ENCODE data around the gene DNAJC15.
"Not testable (repeated sequence)": the region's sequence is repeated elsewhere in the genome, so short reads cannot be mapped to it uniquely, and the experiment has no call there.

Gene DNAJC15

GRCh38 chr13:43046259-43046658 is 22.9 kb downstream of the DNAJC15 start:
- DNase-seq: no peak

DNA sequence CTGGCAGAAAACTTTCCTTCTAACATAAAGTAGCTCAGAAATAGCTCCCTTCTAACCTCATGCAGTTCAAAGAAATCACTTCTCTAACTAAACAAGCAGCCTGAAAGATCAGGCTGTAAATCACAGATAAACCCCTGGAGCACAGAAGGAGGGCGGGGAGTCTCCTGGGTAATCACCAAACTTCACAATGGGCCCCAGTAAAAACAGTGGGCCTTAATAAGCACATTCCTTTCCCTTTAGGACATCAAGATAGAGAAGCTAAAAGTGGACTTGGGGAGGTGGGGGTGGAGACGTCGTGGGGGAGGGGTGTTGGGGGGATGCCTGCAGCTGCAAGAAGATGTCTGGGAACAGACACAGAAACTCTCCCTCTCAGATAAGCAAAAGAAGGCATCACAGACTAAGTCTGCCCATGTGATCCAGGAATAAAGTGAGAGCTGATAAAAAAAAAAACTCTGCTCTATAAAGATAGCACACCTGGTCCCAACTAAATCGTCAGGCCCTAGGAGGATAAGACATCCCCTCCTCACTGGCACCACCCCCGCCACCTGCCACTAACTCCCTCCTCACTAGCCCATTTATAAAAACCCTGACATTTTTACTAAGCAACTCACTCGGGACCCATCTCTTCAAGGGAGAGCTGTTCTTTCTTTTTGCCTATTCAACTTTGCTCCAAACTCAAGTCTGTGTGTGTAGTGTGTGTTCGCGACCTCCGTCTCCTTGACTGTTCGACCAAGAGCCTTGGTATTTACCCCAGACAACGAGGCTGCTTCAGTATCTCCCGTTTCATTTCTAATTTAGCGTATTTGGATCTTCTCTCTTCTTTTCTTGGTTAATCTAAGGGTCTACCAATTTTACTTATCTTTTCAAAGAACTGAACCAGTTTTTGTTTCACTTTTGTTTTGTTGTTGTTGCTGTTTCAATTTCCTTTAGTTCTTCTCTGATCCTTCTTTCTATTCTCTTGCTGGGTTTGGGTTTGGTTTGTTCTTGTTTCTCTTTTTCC is 31.7 kb downstream of the DNAJC15 start:
- no peak for DNase-seq

DNA sequence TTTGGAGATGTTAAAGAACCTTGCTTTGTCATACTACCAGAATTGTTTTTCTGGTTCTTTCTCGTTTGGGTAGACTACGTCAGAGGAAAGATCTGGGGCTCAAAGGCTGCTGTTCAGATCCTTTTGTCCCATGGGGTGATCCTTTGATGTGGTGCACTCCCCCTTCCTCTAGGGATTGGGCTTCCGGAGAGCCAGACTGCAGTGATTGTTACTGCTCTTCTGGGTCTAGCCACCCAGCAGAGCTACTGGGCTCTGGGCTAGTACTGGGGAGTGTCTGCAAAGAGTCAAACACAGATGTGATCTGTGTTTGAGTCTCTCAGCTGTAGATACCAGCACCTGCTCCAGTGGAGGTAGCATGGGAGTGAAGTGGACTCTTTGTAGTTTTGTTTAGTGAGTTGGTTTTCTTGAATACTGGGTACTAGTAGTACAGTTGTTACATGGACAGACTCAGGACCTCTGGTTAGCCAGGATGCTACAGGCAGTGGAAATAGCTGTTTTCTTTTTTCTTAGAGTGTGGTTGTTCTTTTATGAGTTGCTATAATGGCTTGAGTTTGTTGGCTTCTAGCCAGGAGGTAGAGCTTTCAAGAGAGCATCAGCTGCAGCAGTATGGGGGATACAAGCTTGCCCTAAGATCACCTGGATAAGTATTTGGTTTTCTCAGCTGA is 34.4 kb downstream of the DNAJC15 start:
- DNase-seq: no peak

- DNase-seq: no peak
Observed at GRCh38 chr13:43058318-43058674, 34.9 kb downstream of the DNAJC15 start.

DNA sequence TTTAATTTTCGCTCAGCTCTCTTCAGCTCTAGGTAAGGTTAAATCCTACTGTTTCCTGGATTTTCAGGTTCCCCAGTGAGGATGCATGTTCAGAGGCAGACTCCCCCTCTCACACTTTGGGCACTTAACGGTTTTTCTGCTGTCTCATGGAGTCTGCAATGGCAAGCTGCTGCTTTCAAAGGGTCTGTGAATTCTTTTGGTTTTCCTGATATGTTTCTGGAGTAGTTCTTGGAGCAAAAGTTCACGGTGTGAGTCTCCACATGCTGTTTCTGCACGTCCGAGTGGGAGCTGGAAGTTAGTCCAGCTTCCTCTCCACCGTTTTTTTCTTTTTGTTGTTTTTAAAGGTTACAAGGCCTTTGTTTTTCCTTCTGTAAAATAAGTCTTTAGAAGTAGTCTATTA is 35.4 kb downstream of the DNAJC15 start:
- no peak for DNase-seq

GRCh38 chr13:43059779-43060178 is 36.4 kb downstream of the DNAJC15 start:
- not testable (repeated sequence) for DNase-seq

- not testable (repeated sequence) for DNase-seq
Observed at GRCh38 chr13:43060806-43061205, 37.4 kb downstream of the DNAJC15 start.

DNA sequence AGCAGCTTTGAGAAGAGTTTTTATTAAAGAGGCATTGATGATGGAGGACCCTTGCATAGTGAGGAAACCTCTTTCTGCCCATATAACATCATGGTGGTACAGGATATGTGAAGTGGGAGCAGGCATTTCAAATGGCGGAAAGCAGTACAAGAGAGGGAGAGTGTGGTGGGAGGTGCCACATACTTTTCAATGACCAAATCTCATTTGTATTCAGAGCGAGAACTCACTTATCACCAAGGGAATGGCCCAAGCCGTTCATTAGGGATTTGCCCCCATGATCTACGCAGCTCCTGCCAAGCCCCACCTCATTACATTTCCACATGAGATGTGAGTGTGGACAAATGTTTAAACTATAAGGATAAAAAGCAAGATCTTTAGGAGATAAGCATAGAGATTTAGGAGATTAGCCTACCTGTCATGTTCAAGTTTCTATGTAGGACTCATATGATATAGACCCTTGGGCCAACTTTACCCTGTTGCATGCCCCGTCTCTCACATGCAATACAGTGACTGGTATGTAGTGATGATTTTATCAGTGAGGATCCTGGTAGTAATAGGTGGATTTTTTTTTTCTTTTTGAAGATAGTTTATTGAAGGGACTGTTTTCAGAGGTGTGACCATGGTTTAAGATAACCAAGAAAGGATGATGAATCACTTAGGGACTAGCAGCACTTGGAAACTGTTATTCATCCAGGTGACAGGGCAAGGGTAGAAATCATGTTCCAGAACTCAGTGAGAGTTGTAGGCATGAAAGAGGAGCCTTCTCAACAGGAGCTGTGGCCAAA is 38.3 kb downstream of the DNAJC15 start:
- no peak for DNase-seq

DNA sequence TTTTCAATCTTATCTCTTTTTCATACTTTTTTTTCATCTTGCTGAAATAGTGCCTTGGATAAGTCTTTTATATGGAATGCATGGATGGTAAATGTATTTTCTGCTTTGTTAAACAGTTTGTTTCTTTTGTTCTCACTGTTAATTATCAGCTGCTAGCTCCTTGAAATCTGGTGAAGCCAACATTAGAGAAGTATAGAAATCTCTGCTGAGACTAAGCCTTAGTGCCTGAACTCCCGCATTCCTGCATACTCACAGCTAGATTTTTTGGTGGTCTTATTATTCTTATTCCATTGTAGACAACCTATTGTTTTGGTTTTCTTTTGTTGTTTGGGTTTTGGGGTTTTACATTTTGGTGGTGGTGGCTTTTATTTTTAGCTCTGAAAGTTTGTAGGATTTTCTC is 48.4 kb downstream of the DNAJC15 start:
- DNase-seq: no peak

DNA sequence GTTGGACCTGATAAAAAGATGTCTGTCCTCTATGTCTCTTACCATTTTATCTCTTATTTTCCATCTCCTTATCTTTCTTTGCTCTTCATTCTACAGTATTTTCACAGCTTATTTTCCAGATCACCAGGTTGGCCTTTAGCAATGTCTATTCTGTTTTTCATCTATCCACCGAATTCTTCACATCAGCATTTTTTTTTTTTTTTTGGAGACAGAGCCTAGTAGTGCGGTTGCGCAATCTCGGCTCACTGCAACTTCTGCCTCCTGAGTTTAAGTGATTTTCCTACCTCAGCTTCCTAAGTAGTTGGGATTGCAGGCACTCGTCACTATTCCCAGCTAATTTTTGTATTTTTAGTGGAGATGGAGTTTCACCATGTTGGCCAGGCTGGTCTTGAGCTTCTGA is 49.0 kb downstream of the DNAJC15 start:
- DNase-seq: no peak

DNA sequence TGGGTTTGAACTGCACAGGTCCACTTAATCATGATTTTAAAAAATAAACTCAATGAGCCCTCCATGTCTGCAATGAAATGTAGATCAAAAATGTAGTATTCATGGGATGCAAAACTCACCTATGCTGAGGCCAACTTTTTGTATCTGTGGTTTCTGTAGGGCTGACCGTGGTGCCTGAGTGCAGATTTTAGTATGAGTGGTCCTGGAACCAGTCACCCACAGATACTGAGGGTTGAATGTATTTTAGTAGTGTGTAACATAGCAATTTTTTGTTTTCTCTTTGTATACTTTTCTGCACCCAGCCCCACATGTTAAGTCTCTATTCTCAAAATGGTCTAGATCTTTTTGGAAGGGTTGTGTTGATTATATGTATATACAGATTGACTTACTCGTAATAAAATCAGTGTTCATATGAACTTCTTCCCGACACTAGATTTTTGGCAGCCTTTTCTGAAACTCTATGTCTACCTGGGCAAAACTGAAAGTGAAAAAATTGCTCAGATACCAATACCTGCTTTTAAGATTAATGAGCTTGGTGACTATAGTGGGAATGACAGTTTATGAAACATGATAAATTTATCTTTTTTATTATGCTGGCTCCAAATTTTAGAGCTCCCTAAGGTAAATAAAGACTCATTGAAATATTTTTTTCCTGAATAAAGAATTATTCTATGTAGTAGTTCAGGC is 51.6 kb downstream of the DNAJC15 start:
- DNase-seq: no peak

DNA sequence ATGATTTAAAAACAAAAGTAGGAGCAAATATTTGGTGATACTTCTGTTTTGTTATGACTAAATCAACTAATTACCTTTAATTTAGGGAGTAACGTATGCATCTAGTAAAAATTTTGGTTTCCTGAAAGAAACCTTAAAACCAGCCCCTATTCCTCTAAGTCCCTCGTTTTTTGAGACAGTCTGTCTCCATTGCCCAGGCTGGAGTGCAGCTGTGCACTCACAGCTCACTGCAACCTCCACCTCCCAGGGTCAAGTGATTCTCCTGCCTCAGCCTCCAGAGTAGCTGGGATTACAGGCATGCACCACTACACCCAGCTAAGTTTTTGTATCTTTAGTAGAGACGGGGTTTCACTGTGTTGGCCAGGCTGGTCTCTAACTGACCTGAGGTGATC is 52.1 kb downstream of the DNAJC15 start:
- not testable (repeated sequence) for DNase-seq

DNA sequence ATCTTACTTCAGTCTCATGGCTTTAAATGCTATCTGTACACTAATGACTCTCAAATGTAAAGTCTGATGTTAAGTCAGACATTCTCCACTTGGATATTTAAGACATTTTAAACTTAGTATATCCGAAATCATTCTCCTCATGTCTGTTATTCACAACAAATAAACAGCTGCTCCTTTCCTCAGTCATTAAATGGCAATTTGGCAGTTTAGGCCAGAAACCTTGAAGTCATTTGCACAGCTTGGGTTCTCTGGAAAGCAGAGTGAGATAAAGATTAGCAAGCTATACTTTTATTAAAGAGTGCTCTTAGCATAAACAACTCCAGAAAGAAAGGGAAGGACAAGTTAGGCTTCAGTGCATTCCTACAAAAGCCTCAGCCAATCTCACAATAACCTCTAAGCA is 53.7 kb downstream of the DNAJC15 start:
- DNase-seq: no peak

DNA sequence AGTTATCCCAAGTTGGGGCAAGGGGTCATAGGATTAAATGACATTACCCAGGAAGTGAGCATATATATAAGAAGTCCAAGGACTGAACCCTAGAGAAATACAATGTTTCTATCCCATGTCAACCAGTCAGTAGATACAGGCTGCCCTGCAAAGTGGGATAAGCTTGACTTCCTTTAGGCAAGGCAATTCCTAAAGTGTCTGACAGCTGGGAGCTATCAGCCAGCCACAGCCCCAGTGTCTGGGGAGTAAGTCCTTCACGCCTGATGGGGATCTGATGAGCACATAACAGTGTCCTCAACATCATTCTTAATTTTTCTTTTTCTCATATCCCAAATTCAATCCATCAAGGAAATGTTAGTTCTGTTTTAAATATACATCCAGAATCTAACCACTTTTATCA is 54.1 kb downstream of the DNAJC15 start:
- DNase-seq: no peak

DNA sequence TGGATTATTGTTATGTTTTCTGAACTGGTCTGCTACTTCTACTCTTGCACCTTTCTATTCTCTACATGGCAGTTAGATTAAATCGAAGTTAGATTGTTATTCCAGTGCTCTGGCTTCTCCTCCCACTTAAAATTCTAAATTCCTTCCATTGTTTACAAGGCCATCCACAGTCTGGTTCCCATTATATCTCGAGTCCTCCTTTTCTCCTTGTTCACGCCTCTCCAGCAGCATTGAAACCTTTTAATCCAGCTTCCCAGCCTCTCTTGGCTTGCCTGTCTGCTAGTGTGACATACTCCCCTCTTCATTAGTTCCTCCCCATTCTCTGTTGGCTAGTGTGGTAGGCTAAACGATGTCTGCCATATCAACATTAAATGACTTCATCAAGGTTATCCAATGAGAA is 54.5 kb downstream of the DNAJC15 start:
- DNase-seq: no peak

- no peak for DNase-seq
Observed at GRCh38 chr13:43078399-43078798, 55.0 kb downstream of the DNAJC15 start.

DNA sequence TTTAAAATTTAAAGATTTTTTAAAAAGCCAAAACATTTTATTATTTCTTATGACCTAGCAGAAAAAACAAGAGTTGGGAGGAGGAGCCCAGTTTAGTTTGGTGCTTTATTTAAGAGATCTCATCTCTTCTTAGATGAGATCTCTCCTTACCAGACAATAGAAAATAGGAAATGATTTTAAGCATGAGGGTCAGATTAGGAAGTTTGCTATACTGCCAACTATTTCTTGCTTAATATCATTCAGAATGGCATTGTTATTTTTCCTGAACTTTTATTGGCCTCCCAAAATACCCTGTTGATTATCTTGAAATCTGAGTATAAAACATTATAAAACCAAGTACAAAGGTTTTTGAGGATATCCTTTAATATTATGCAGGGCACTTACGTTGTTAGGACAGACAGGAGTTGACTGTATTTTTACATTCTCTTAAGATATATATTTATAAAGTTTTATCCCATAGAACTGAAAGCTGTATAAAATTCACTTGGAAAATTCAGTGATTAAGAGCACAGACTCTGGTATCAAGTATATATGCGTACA is 56.1 kb downstream of the DNAJC15 start:
- no peak for DNase-seq

GRCh38 chr13:43080199-43080598 is 56.8 kb downstream of the DNAJC15 start:
- DNase-seq: no peak

DNA sequence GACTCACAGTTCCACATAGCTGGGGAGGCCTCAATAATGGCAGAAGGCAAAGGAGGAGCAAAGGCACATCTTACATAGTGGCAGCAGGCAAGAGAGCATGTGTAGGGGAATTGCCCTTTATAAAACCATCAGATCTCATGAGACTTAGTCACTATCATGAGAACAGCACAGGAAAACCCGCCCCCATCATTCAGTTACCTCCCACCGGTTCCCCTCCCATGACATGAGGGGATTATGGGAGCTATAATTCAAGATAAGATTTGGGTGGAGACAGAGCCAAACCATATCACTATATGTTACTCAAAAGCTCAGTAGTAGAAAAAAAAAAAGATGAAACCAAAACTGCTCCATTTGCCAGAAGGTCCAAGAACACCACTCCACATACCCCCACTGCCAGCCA is 58.5 kb downstream of the DNAJC15 start:
- DNase-seq: no peak

DNA sequence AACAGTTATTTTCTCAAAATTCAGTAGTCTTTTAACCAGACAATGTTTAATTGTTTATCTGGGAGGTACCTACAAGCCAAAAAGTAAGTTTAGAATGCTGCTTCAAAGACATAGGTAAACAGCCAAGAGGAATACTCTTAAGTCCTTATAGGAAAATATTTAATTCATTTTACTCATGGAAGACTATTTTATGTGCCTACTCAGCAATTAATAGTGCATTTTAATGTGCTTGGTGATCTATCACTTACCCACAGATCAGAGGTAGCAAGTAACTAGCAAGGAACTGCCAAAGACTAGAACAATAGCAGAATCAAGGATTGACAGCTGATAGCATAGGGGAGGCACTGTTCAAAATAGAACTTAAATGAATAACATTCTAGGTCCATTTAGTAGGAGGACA is 60.4 kb downstream of the DNAJC15 start:
- no peak for DNase-seq

DNA sequence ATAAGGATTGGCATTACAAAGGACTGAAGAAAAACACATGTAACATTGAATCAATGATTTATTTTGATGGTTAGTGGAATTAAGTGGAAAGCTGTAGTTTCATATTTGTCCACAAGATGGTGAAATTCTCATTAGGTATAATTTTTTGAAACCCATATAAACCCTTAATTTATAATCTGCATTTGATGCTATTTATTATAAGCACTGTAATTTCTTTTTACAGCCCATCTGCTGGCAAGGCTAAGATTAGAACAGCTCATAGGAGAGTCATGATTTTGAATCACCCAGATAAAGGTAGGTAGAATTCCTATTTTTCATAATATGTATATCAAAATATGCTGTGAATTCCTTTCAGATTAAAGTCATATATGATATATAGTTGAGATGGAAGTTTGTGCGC is 62.2 kb downstream of the DNAJC15 start:
- DNase-seq: no peak

DNA sequence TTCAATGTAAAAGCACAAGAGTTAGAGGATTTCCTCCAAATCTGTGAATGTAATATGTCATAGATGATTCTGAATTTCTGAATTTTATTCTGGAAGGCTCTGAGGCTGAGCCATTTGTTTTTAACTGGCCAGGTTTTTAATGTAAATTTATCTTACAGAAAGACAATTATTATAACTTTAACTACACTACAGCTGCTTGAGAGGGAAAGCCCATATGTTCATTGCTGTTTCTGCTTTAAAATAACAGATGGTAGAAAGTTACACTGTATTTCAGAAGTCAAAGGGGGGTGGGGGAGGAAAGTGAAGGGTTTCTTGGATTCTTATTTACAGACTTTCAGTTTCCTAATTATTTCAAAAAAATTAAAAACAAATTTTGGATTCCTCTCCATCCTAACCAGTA is 62.8 kb downstream of the DNAJC15 start:
- no peak for DNase-seq

DNA sequence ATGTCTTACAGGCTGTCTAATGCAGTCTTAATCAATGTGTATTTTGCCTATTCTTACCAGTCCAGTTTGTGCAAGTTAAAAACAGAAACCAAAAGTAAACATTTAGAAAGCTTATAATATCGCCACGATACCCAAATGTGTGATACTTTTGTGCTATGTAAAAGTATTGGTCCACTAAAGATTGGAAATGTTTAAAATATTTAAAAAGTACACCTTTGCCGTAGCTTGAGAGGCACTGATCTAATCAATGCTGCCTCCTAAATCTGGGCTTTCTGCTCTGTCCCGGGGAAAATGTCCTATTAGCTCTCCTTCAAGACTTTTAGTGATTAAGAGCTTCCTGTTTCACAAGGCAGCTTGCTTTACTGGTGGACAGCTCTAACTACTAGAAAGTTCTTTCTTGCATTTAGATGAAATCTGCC is 64.7 kb downstream of the DNAJC15 start:
- DNase-seq: no peak

Data from amniotic stem cell (primary cell).